ENCODE results near the gene TPMT. TPM values are rescaled to one million over a fixed set of nuclear protein-coding genes. Genes with fewer than 3 reads are reported as not detected.

Gene TPMT
- total and polyA plus RNA-seq, 10 donors = 7.4 to 16.8 (median 11.2) TPM

DNA sequence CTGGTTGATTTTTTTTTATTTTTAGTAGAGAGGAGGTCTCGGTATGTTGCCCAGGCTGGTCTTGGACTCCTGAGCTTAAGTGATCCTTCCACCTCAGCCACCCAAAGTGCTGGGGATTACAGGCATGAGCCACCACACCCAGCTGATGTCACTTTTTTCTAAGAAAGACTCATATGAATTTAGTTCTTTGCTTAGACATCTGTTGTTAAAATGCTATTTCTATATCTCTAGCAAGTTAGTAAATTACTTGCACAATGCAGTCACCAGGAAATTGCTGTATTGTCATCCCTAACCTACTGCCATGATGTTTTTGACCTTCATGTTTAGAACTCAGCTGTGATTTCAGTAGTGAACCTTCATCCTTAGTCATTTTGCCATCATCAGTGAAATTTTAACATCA lies 6.0 kb upstream of the TPMT start:
- Histone ChIP-seq H3K9me3 (no peaks in the 10 kb centered on the region), H3K27me3 (replicated peaks in 1 of 7) (no peaks in the 10 kb centered on the region), H3K4me1 (peaks cover 0 to 21% (median 12%) of the 10 kb centered on the region in 6 donors), H3K36me3 (peaks cover 0 to 66% (median 43%) of the 10 kb centered on the region in 6 donors), H3K27ac (peak overlapping the region in 4 of 8 donors; percentile 7 to 50 (median 23)), H3K4me3 (no peak overlapping the region)
- no peak for TF ChIP-seq POLR2AphosphoS5 (IDR thresholded peaks at IDR 0.05)
- no peak for TF ChIP-seq POLR2A (IDR thresholded peaks at IDR 0.05)
- TF ChIP-seq CTCF (IDR thresholded peaks at IDR 0.05 in 8 of 11, conservative IDR thresholded peaks at IDR 0.05 in 3 of 11) = no peak
- WGBS, 5 donors = 81 to 97% (median 89%) methylated on average over 1 of the region's 1 CpG
- intact Hi-C loops (cut with DNase I; ENCODE audit: low total_unique reads) = loop anchor here (5.0 kb wide), 1 partner anchor 101 kb away; the partner anchor contains the start of gene DEK
- DNase-seq = no peak

DNA sequence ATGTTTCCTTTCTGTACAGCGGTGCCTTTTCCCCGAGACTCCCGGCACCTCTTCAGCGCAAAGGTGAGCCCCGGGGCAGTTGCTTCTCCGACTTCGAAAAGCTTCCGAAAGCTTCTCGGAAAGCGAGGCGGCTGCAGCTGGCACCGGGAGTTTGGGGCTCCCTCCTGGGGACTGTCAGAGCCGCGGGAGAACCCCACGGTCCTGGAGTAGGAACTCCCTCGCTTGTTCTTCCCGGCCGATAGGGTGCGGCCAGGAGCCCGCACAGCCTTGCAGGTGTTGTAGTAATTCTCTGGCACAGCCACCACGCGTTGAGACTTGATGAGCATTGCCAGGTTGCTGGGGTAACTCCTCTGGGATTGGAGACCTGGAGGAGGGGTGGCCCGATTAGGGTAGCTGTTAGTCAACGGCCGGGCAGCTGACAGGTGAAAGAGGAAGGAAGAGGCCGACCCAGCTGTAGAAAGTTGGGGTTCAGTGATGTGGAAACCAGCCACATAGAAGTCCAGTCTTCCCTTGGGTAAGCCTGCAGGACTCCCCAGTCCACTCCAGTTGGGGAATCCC lies 1.1 kb upstream of the TPMT start:
- Histone ChIP-seq H3K4me3 (peak overlapping the region; percentile 85 to 99 (median 92)), H3K9me3 (no peaks in the 10 kb centered on the region), H3K36me3 (peaks cover 0 to 17% (median 10%) of the 10 kb centered on the region in 6 donors), H3K27me3 (replicated peaks in 1 of 7) (no peaks in the 10 kb centered on the region), H3K4me1 (peaks cover 11 to 46% (median 32%) of the 10 kb centered on the region in 6 donors), H3K27ac (peak overlapping the region; percentile 83 to 98 (median 93))
- no peak for TF ChIP-seq POLR2A (IDR thresholded peaks at IDR 0.05)
- TF ChIP-seq CTCF (IDR thresholded peaks at IDR 0.05 in 8 of 11, conservative IDR thresholded peaks at IDR 0.05 in 3 of 11) = peak in 1 of 11 experiments; percentile 14
- peak in 2 of 3 donors; percentile 14 to 35 for TF ChIP-seq POLR2AphosphoS5 (IDR thresholded peaks at IDR 0.05)
- intact Hi-C loops (cut with DNase I; ENCODE audit: low total_unique reads) = no loop called here
- peak; percentile 92 for DNase-seq
- 0 to 1% (median 1%) methylated on average over 22 to 26 of the region's 26 CpGs for WGBS, 5 donors

DNA sequence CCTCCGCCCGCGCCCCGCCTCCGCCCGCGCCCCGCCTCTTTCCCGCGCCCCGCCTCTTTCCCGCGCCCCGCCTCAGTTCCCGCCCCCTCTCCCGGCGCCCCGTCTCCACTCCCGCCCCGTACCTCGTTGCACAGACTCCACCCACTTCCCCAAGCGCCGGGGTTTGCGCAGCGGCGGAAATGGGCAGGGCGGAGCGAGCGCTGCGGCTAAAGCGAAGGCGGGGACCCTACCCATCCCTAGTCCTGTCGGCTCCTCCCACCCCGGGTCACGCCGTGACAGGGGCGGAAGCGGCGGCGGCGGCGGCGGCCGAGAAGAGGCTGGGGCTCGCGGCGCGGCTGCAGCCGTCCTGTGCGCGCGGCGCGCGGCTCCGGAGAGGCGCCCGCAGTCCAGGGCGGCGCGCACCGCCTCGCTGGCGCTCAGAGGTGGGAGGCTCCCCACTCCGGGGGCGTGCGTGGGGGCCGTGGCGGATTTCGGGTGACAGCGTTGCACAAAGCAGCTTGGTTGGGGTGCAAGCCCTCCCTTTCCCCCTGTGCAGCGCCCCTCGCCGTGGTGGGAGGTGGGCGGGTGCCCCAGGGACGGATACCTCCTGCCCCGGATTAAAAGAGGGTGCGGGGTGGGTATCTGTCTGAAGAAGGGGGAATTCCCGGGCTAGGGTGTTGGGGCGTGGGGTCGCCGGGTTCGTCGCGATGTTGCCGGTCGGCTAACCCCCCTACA lies 430 bp upstream of the TPMT start, which contains the start of gene KDM1B:
KDM1B (plus strand) TSS at position 273 of the 714 bp plus-strand sequence. CDS start 4,474 bp downstream, outside the sequence.
- Histone ChIP-seq H3K36me3 (peaks cover 0 to 10% (median 6%) of the 10 kb centered on the region in 6 donors), H3K4me3 (peak within 1 kb of the TSS; percentile 85 to 99 (median 92)), H3K4me1 (peaks cover 11 to 46% (median 31%) of the 10 kb centered on the region in 6 donors), H3K27ac (peak within 1 kb of the TSS; percentile 83 to 98 (median 93)), H3K9me3 (no peaks in the 10 kb centered on the region), H3K27me3 (replicated peaks in 1 of 7) (no peaks in the 10 kb centered on the region)
- intact Hi-C loops (cut with DNase I; ENCODE audit: low total_unique reads) = no loop called here
- WGBS, 5 donors = 0 to 1% (median 0%) methylated on average over 37 to 87 of the region's 87 CpGs
- DNase-seq = peak; percentile 100
- TF ChIP-seq POLR2A (IDR thresholded peaks at IDR 0.05) (peak in 2 of 3 donors; percentile 68 to 76), CTCF (IDR thresholded peaks at IDR 0.05 in 8 of 11, conservative IDR thresholded peaks at IDR 0.05 in 3 of 11) (peak in 6 of 11 experiments; percentile 7 to 57 (median 24)), POLR2AphosphoS5 (IDR thresholded peaks at IDR 0.05) (peak; percentile 78 to 93 (median 92))

DNA sequence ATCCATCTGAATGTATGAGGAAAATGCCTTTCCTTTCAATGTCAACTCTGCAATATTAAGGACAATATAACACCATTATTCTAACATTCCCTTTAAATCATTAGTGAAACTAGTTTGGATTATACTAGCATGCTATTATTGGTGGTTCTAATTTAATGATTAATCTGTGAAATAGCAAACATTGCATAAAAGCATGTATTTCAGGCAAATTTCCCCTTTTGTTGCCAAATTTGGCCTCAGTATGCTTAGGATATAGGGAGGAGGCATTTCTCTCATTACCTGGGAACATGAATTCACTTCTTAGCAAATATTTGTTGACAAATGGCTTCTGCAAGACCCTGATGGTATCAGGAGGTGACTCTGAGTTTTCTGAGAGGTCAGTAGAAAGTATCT lies 1.6 kb downstream of the TPMT start:
- H3K36me3 ChIP-seq = peaks cover 0 to 20% (median under 1%) of the 10 kb centered on the region in 6 donors
- DNase-seq = no peak
- H3K4me3 ChIP-seq = peak overlapping the region in 1 of 8 donors; percentile 2
- TF ChIP-seq CTCF (IDR thresholded peaks at IDR 0.05 in 8 of 11, conservative IDR thresholded peaks at IDR 0.05 in 3 of 11) (no peak), POLR2A (IDR thresholded peaks at IDR 0.05) (no peak), POLR2AphosphoS5 (IDR thresholded peaks at IDR 0.05) (no peak)
- H3K4me1 ChIP-seq = peaks cover 11 to 46% (median 31%) of the 10 kb centered on the region in 6 donors
- peak overlapping the region in 6 of 8 donors; percentile 12 to 98 (median 76) for H3K27ac ChIP-seq
- H3K9me3 ChIP-seq = no peaks in the 10 kb centered on the region
- intact Hi-C loops (cut with DNase I; ENCODE audit: low total_unique reads) = no loop called here
- H3K27me3 ChIP-seq (replicated peaks in 1 of 7) = no peaks in the 10 kb centered on the region
